H9 (cell line): ENCODE data around the gene DCTN5. TPM values are rescaled to one million over a fixed set of nuclear protein-coding genes. Genes with fewer than 3 reads are reported as not detected.

Experiments used
- DNase-seq: peaks from one replicate; pipeline ENCODE4 v3.0.0-alpha.2; 2017
- H2AFZ ChIP-seq: one replicate; pipeline ENCODE4 v1.6.1; 2013; ENCODE audit warnings: mild to moderate bottlenecking, low read length, control low read depth, moderate library complexity
- H2AK5ac ChIP-seq: 2 replicates; pipeline ENCODE4 v1.6.1; 2013; ENCODE audit warnings: low read length, control low read depth, mixed read lengths; ENCODE audit not compliant: insufficient read length
- H2BK120ac ChIP-seq: one replicate; pipeline ENCODE4 v1.6.1; 2013; ENCODE audit warnings: low read depth, mild to moderate bottlenecking, low read length, control low read depth, inconsistent platforms; ENCODE audit not compliant: poor library complexity, severe bottlenecking
- H2BK12ac ChIP-seq: 2 replicates; pipeline ENCODE4 v1.6.1; 2013; ENCODE audit warnings: low read length, control low read depth, mixed read lengths, low read depth; ENCODE audit not compliant: insufficient read length
- H2BK15ac ChIP-seq: 2 replicates; pipeline ENCODE4 v1.6.1; 2013; ENCODE audit warnings: low read depth, low read length, control low read depth
- H2BK20ac ChIP-seq: one replicate; pipeline ENCODE4 v1.6.1; 2013; ENCODE audit warnings: low read depth, mild to moderate bottlenecking, low read length, control low read depth, inconsistent platforms; ENCODE audit not compliant: poor library complexity, severe bottlenecking
- H2BK5ac ChIP-seq: 2 replicates; pipeline ENCODE4 v1.6.1; 2013; ENCODE audit warnings: low read length, control low read depth, mixed read lengths; ENCODE audit not compliant: insufficient read length
- H3K14ac ChIP-seq: 2 replicates; pipeline ENCODE4 v1.6.1; 2013; ENCODE audit warnings: low read length, control low read depth; ENCODE audit not compliant: insufficient read depth
- H3K18ac ChIP-seq: 2 replicates; pipeline ENCODE4 v1.6.1; 2013; ENCODE audit warnings: low read depth, mild to moderate bottlenecking, mixed read lengths, low read length, control low read depth; ENCODE audit not compliant: insufficient read length
- H3K23ac ChIP-seq: 2 replicates; pipeline ENCODE4 v1.6.1; 2013; ENCODE audit warnings: low read length, control low read depth, mixed read lengths, low read depth; ENCODE audit not compliant: insufficient read length
- H3K23me2 ChIP-seq: 2 replicates; pipeline ENCODE4 v1.6.1; 2013; ENCODE audit warnings: low read depth, mild to moderate bottlenecking, mixed read lengths, low read length, control low read depth; ENCODE audit not compliant: insufficient read length, poor library complexity, severe bottlenecking
- H3K27ac ChIP-seq: 2 replicates; pipeline ENCODE4 v1.5.1; 2013; ENCODE audit warnings: low read length, control low read depth, mixed read lengths, low read depth; ENCODE audit not compliant: insufficient read length
- H3K27me3 ChIP-seq: 2 replicates; pipeline ENCODE4 v1.6.1; 2013; ENCODE audit warnings: low read length, control low read depth, inconsistent platforms; ENCODE audit not compliant: insufficient read depth
- H3K4ac ChIP-seq: 2 replicates; pipeline ENCODE4 v1.6.1; 2013; ENCODE audit warnings: low read depth, mild to moderate bottlenecking, control low read depth, inconsistent platforms, low read length, moderate library complexity
- H3K4me1 ChIP-seq: 2 replicates; pipeline ENCODE4 v1.6.1; 2013; ENCODE audit warnings: low read length, control low read depth, inconsistent platforms; ENCODE audit not compliant: insufficient read depth
- H3K4me2 ChIP-seq: 2 replicates; pipeline ENCODE4 v1.6.1; 2013; ENCODE audit warnings: low read length, control low read depth, mixed read lengths; ENCODE audit not compliant: insufficient read length, insufficient read depth
- H3K56ac ChIP-seq: 2 replicates; pipeline ENCODE4 v1.6.1; 2013; ENCODE audit warnings: low read depth, mild to moderate bottlenecking, mixed read lengths, low read length, control low read depth; ENCODE audit not compliant: insufficient read length
- H3K79me1 ChIP-seq: 2 replicates; pipeline ENCODE4 v1.6.1; 2013; ENCODE audit warnings: low read depth, mild to moderate bottlenecking, moderate library complexity, low read length, control low read depth, inconsistent platforms; ENCODE audit not compliant: insufficient read depth, poor library complexity, severe bottlenecking
- H3K79me2 ChIP-seq: 2 replicates; pipeline ENCODE4 v1.6.1; 2013; ENCODE audit warnings: low read length, control low read depth, inconsistent platforms; ENCODE audit not compliant: insufficient read depth
- H3K9ac ChIP-seq: 2 replicates; pipeline ENCODE4 v1.6.1; 2013; ENCODE audit warnings: low read length, control low read depth, mixed read lengths; ENCODE audit not compliant: insufficient read length; ENCODE audit errors: extremely low read depth
- H3K9me3 ChIP-seq: one replicate; pipeline ENCODE4 v1.6.1; 2013; ENCODE audit warnings: low read depth, low read length, inconsistent platforms; ENCODE audit not compliant: control insufficient read depth
- H3T11ph ChIP-seq: one replicate; pipeline ENCODE4 v1.6.1; 2013; ENCODE audit warnings: mild to moderate bottlenecking, low read length, control low read depth, inconsistent platforms
- H4K20me1 ChIP-seq: one replicate; pipeline ENCODE4 v1.6.1; 2013; ENCODE audit not compliant: control insufficient read depth, insufficient read length, insufficient read depth
- H4K5ac ChIP-seq: 2 replicates; pipeline ENCODE4 v1.6.1; 2013; ENCODE audit warnings: low read depth, mild to moderate bottlenecking, mixed read lengths, low read length, control low read depth; ENCODE audit not compliant: insufficient read length
- H4K8ac ChIP-seq: replicated peaks from 2 replicates; pipeline ENCODE4 v1.6.1; 2013; ENCODE audit warnings: low read length, control low read depth, mixed read lengths, low read depth; ENCODE audit not compliant: insufficient read length
- H4K91ac ChIP-seq: 2 replicates; pipeline ENCODE4 v1.6.1; 2013; ENCODE audit warnings: low read depth, mild to moderate bottlenecking, moderate library complexity, mixed read lengths, low read length, control low read depth; ENCODE audit not compliant: insufficient read length
- H3K27ac Mint-ChIP-seq, 3 experiments: 2 replicates in 2 of 3; 3 replicates in 1 of 3; pipeline ENCODE4 v1.8.0; 2020 to 2021; ENCODE audit warnings: mixed read lengths in 3 of 3, mild to moderate bottlenecking in 1 of 3, moderate library complexity in 1 of 3
- H3K27me3 Mint-ChIP-seq: 2 replicates; pipeline ENCODE4 v1.8.0; 2021; ENCODE audit warnings: low read depth, mild to moderate bottlenecking, moderate library complexity, mixed read lengths
- H3K36me3 Mint-ChIP-seq, 3 experiments: 2 replicates in 2 of 3; 3 replicates in 1 of 3; pipeline ENCODE4 v1.8.0; 2020 to 2021; ENCODE audit warnings: low read depth in 3 of 3, mixed read lengths in 3 of 3; ENCODE audit not compliant: insufficient read depth in 1 of 3
- H3K4me1 Mint-ChIP-seq, 2 experiments: 2 replicates each; pipeline ENCODE4 v1.8.0; 2020; ENCODE audit warnings: mixed read lengths in 2 of 2
- H3K4me3 Mint-ChIP-seq, 2 experiments: 2 replicates in 1 of 2; 3 replicates in 1 of 2; pipeline ENCODE4 v1.8.0; 2020 to 2021; ENCODE audit warnings: mild to moderate bottlenecking in 2 of 2, mixed read lengths in 2 of 2, moderate library complexity in 1 of 2
- H3K9me3 Mint-ChIP-seq, 2 experiments: 2 replicates in 1 of 2; 3 replicates in 1 of 2; pipeline ENCODE4 v1.8.0; 2020; ENCODE audit warnings: mild to moderate bottlenecking in 2 of 2, mixed read lengths in 2 of 2, moderate library complexity in 1 of 2
- CTCF ChIP-seq: fragments of 200-600 bp; sonication (generic); conservative IDR thresholded peaks from 3 replicates; pipeline ENCODE4 v1.8.0; 2021; ENCODE audit warnings: antibody characterized with exemption, mild to moderate bottlenecking
- total RNA-seq: library from RNA; stranded (reverse); gene quantifications from 2 replicates; pipeline ENCODE4 v1.2.1, GENCODE V29; 2021

The DCTN5 gene
- total RNA-seq, 1 experiment from 2014 or later: 114 TPM

DNA sequence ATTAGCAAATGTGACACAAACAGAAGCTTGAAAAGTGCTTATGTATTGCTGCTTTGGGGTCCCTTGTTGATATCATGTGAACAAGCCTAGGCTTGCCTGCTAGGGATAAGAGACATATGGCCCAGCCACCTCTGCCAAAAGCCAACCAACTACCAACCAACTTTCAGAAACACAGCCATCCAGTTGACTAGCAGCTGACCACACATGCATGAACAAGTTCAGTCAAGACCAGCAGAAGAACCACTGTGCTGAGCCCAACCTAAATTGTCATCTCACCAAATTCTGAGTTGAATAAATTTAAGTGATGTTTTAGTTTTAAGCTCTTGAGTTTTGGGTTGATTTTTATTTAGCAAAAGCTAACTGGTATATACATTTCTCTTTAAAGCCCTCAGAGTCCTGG is 68.3 kb downstream of the DCTN5 start:
- no peak for DNase-seq
- TF ChIP-seq CTCF: no peak
- Histone ChIP-seq H2BK12ac (no peak overlapping the region), H4K5ac (no peak overlapping the region), H3K79me1 (no peaks in the 10 kb centered on the region), H3T11ph (no peak overlapping the region), H3K9me3 (peaks cover 5% of the 10 kb centered on the region), H3K23ac (no peak overlapping the region), H3K27me3 (peaks cover 3% of the 10 kb centered on the region; the same call in 1 of the 2 replicates), H2BK5ac (no peak overlapping the region), H3K27ac (no peak overlapping the region), H4K8ac (no peak overlapping the region), H3K9ac (no peak overlapping the region), H2AK5ac (no peak overlapping the region), H4K20me1 (peaks cover 3% of the 10 kb centered on the region), H4K91ac (no peak overlapping the region), H2AFZ (no peak overlapping the region), H3K56ac (no peak overlapping the region), H3K4ac (no peak overlapping the region), H3K4me1 (no peaks in the 10 kb centered on the region), H2BK15ac (no peak overlapping the region), H3K18ac (no peak overlapping the region), H2BK120ac (no peak overlapping the region), H3K23me2 (peaks cover 8% of the 10 kb centered on the region), H3K14ac (no peak overlapping the region), H3K79me2 (no peaks in the 10 kb centered on the region), H2BK20ac (no peak overlapping the region), H3K4me2 (no peak overlapping the region)
- H3K27ac Mint-ChIP-seq: no peak overlapping the region
- peaks cover 10 to 11% of the 10 kb centered on the region in 2 experiments for H3K9me3 Mint-ChIP-seq
- H3K4me3 Mint-ChIP-seq: no peak overlapping the region
- peaks cover 27% of the 10 kb centered on the region for H3K27me3 Mint-ChIP-seq
- peaks cover 2 to 19% (median 7%) of the 10 kb centered on the region in 3 experiments; a peak in 5 of 7 replicates for H3K36me3 Mint-ChIP-seq
- peaks cover 2 to 9% of the 10 kb centered on the region in 2 experiments; a peak in 3 of 4 replicates for H3K4me1 Mint-ChIP-seq
